NCI-H524 treated with DMSO at 0.1 percent for 48 hours (cell line): ENCODE results near the gene PPM1F.
"Not testable (repeated sequence)": the region's sequence is repeated elsewhere in the genome, so short reads cannot be mapped to it uniquely, and the experiment has no call there.

Source experiments
- DNase-seq: peaks from one replicate; lab custom pipeline; 2025; lab: John Stamatoyannopoulos, UW

The PPM1F gene

DNA sequence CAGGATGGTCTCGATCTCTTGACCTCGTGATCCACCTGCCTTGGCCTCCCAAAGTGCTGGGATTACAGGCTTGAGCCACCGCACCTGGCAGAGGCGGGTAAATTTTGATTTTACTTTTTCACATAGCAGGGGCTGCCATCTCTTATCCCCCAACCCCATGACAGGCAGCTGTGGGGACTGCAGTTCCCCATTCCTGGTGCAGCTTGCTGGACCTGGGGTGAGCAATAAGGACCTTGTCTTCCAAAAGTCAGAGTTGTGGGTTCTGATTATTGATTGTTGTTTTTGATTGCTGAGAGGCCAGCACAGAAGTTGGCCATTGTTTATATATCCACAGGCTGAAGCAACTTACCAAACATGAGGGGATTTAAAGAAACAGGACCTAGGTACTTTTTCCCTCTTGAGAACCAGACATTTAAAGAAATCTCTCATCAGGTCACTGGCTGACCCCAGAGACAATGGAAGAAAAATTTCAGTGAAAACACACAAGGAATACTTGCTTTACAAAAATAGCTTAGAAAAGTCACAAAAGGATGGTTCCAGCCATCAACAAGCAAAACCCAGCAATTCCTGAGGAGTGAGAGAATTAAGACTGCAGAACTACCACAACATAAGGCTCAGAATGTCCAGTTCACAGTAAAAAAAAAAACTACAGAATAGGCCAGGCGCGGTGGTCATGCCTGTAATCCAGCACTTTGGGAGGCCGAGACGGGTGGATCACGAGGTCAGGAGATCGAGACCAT is 63.2 kb downstream of the PPM1F start:
- DNase-seq = no peak

DNA sequence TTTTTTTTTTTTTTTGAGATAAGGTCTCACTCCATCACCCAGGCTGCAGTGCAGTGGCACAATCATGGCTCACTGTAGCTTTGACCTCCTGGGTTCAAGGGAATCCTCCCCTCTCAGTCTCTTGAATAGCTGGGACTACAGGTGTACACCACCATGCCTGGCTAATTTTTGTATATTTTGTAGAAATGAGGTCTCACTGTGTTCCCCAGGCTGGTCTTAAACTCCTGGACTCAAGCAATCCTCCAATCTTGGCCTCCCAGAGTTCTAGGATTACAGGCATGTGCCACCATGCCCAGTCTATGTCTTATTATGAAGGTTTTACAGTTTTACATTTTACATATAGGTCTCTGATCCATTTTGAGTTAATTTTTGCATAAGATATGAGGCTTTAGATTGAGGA is 64.8 kb downstream of the PPM1F start:
- DNase-seq = no peak

DNA sequence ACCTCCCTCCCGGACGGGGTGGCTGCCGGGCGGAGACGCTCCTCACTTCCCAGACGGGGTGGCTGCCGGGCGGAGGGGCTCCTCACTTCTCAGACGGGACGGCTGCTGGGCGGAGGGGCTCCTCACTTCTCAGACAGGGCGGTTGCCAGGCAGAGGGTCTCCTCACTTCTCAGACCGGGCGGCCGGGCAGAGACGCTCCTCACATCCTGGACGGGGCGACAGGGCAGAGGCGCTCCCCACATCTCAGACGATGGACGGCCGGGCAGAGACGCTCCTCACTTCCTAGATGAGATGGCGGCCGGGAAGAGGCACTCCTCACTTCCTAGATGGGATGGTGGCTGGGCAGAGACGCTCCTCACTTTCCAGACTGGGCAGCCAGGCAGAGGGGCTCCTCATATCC is 68.7 kb downstream of the PPM1F start:
- not testable (repeated sequence) for DNase-seq

DNA sequence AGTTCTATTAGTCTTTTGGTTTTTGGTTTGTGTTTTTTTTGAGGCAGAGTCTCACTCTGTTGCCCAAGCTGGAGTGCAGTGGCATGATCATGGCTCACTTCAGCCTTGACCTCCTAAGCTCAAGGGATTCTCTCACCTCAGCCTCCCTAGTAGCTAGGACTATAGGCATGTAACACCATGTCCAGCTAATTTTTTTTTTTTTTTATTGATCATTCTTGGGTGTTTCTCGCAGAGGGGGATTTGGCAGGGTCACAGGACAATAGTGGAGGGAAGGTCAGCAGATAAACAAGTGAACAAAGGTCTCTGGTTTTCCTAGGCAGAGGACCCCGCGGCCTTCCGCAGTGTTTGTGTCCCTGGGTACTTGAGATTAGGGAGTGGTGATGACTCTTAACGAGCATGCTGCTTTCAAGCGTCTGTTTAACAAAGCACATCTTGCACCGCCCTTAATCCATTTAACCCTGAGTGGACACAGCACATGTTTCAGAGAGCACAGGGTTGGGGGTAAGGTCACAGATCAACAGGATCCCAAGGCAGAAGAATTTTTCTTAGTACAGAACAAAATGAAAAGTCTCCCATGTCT is 69.8 kb downstream of the PPM1F start:
- not testable (repeated sequence) for DNase-seq

DNA sequence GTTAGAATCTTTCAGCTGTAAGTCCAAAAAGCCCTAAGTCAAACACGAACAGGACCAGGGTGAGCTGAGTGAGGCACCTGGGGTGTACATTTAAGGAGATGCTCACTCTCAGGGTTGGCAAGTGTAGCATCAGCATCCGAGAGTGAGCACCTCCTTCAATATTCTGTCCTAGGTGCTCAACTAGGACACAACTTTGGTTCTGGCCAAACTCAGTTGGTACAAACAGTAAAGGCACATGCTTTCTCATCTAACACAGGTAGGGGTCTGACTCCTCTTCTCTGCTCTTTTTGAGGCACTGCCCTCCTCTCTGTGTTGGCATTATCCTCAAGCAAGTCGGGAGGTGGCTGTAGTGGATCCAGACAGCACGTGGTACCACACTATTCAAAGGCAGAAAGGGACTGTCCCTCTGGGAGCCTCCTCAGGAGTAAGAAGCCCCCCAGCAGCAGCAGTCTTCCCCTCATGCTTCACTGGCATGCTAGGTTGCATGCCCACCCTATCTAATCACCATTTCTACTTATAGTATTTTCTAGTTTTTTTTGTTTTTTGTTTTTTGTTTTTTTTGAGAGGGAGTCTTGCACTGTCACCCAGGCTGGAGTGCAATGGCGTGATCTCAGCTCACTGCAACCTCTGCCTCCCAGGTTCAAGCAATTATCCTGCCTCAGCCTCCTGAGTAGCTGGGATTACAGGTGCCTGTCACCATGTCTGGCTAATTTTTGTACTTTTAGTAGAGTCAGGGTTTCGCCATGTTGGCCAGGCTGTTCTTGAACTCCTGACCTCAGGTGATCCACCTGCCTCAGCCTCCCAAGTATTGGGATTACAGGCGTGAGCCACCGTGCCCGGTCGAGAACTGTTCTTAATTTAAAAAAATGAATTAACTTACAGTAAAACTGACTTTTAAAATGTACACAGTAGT is 70.6 kb downstream of the PPM1F start:
- DNase-seq = no peak

DNA sequence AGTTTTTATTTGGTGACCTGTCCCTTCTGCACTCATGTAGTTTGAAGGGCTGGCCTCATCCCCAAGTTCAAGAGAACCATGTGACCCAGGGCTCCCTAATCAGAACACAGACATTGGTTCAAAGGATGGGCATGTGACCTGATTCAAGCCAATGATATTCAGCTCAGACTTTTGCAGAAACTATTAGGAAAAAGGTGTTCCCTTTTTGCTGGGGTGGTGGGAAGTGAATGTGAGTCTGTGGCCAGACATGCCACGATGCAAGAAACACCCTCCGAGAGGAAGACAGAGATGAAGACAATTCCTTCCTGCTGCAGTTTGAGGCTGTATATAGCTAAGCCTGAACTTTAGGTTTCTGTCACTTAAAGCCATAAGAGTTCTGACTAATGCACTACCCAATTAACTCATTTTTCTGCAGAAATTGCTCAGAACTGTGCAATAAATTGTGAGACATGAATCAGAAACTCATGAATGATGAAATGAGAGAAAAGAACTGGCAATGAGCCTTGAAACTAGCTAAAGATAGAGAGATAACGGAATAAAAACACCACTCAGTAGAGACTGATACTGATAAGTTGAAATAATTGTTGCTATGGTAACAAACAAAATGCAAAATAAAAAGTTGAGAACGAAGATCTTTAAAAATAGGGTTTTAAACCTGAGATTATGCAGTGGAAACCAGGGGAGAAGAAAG is 76.0 kb downstream of the PPM1F start:
- no peak for DNase-seq

DNA sequence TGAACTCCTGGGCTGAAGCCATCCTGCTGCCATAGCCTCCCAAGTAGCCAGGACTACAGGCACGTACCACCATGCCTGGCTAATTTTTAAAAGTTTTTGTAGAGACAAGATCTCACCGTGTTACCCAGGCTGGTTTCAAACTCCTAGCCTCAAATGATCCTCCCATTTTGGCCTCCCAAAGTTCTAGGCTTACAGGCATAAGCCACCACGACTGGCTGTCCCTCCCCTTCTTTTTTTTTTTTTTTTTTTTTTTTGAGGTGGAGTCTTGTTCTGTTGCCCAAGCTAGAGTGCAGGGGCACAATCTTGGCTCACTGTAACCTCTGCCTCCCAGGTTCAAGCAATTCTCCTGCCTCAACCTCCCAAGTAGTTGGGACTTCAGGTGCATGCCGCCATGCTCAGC is 77.7 kb downstream of the PPM1F start:
- not testable (repeated sequence) for DNase-seq

DNA sequence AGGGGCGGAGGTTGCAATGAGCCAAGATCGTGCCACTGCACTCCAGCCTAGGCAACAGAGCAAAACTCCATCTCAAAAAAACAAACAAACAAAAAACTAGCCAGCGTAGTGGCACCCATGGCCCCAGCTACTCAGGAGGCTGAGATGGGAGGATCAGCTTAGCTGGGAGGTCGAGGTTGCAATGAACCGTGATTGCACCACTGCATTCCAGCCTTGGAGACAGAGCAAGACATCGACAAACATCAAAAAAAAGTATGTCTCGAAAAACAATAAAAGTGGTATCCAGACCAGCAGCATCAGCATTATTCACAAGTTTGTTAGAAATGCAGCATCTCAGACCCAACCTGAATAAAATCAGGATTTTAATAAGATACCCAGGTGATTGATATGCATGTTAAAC is 79.0 kb downstream of the PPM1F start:
- no peak for DNase-seq

DNA sequence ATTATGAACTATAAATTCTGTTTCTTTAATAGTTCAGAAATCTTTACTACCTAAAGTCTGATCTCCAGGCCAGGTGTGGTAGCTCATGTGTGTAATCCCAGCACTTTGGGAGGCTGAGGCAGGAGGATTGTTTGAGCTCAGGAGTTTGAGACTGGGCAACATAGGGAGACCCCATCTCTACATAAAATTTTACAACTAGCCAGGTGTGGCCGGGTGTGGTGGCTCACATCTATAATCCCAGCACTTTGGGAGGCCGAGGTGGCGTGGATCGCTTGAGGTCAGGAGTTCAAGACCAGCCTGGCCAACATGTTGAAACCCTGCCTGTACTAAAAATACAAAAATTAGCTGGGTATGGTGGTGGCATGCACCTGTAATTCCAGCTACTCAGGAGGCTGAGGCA is 79.9 kb downstream of the PPM1F start:
- not testable (repeated sequence) for DNase-seq
